Esophagus squamous epithelium (tissue), 5 donors: ENCODE results near the gene ZCCHC7. TPM values are rescaled to one million over a fixed set of nuclear protein-coding genes. Genes with fewer than 3 reads are reported as not detected.

Experiments
- DNase-seq: peaks from one replicate; lab custom pipeline; 2025; lab: John Stamatoyannopoulos, UW
- H3K27ac ChIP-seq, 4 donors: fragments of 200-600 bp; sonication (generic); one replicate each; pipeline ENCODE4 v1.5.1; 2016 to 2019; ENCODE audit warnings: mild to moderate bottlenecking in 1 of 4
- H3K27me3 ChIP-seq, 4 donors: fragments of 200-600 bp; sonication (generic); 1 replicate in 3 of 4; 2 replicates in 1 of 4; pipeline versions ENCODE4 v1.5.1 to v1.6.0; 2017 to 2021; ENCODE audit warnings: antibody characterized with exemption in 1 of 4
- H3K36me3 ChIP-seq, 3 donors: fragments of 200-600 bp; sonication (generic); one replicate each; pipeline ENCODE4 v1.5.1; 2016 to 2019
- H3K4me1 ChIP-seq, 3 donors: fragments of 200-600 bp; sonication (generic); one replicate each; pipeline ENCODE4 v1.5.1; 2017 to 2019
- H3K4me3 ChIP-seq, 4 donors: fragments of 200-600 bp; sonication (generic); 1 replicate in 3 of 4; 2 replicates in 1 of 4; pipeline ENCODE4 v1.5.1; 2016 to 2019; ENCODE audit warnings: mild to moderate bottlenecking in 2 of 4, moderate library complexity in 1 of 4
- H3K9me3 ChIP-seq, 3 donors: fragments of 200-600 bp; sonication (generic); one replicate each; pipeline ENCODE4 v1.5.1; 2016 to 2019
- CTCF ChIP-seq, 6 experiments: fragments of 450-650 bp in 4 of 6; fragments of 200-600 bp in 2 of 6; sonication (generic) in 2 of 6; IDR thresholded peaks; one replicate each; pipeline ENCODE4 v1.5.1; 2016 to 2019; ENCODE audit warnings: antibody characterized with exemption in 6 of 6, mild to moderate bottlenecking in 4 of 6, moderate library complexity in 4 of 6
- POLR2A ChIP-seq, 4 donors: fragments of 450-650 bp; IDR thresholded peaks; one replicate each; pipeline ENCODE4 v1.6.1; 2017; ENCODE audit warnings: antibody characterized with exemption in 4 of 4, mild to moderate bottlenecking in 4 of 4, moderate library complexity in 3 of 4
- WGBS, 2 donors: methylation state at CpG; one replicate each; pipeline ENCODE4 v1.1.5; 2018; 5-methylcytosine and 5-hydroxymethylcytosine counted together
- intact Hi-C: fragments of 100-400 bp; cut with DNase I; formaldehyde crosslinking; loops from one replicate; pipeline ENCODE4 v1.15.0; 2022
- total RNA-seq, 4 donors: library from RNA; depleted of rRNA; stranded (reverse); fragments of >200 nt; gene quantifications; one replicate each; pipeline ENCODE4 v1.1.0, GENCODE V29; 2016
- donor health status: DM: yes; HTN: yes; CAD: no.

Gene ZCCHC7
- total RNA-seq, 4 donors from 2014 or later: 6.1 to 21.6 (median 13.0) TPM

DNA sequence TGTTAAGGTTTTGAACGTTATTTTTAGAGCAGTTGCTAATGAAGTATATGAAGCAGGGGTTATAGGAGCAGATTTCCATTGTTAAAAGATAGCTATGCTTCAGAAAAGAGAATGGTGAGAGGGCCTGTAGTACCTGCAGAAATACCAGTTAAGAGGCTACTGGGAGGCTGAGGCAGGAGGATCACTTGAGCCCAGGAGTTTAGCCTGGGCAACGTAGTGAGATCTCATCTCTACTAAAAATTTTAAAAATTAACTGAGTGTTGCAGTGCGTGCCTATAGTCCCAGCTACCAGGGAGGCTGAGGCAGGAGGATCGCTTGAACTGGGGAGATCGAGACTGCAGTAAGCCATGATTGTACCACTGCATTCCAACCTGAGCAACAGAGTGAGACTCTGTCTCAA lies 148.8 kb downstream of the ZCCHC7 start:
- Histone ChIP-seq H3K4me1 (no peaks in the 10 kb centered on the region), H3K9me3 (peaks cover 0 to 4% (median 0%) of the 10 kb centered on the region in 3 donors), H3K27me3 (no peaks in the 10 kb centered on the region), H3K36me3 (no peaks in the 10 kb centered on the region), H3K4me3 (no peak overlapping the region), H3K27ac (no peak overlapping the region)
- DNase-seq: no peak
- WGBS, 2 donors: 94 to 97% methylated on average over 5 of the region's 5 CpGs
- intact Hi-C loops: no loop called here
- TF ChIP-seq CTCF (IDR thresholded peaks at IDR 0.05) (no peak), POLR2A (IDR thresholded peaks at IDR 0.05) (no peak)

GRCh38 chr9:37271679-37272078 lies 151.3 kb downstream of the ZCCHC7 start:
- Histone ChIP-seq H3K27me3 (no peaks in the 10 kb centered on the region), H3K27ac (no peak overlapping the region), H3K36me3 (no peaks in the 10 kb centered on the region), H3K4me3 (no peak overlapping the region), H3K9me3 (peaks cover 0 to 4% (median 0%) of the 10 kb centered on the region in 3 donors), H3K4me1 (no peaks in the 10 kb centered on the region)
- intact Hi-C loops: no loop called here
- WGBS, 2 donors: 81 to 86% methylated on average over 6 of the region's 6 CpGs
- TF ChIP-seq POLR2A (IDR thresholded peaks at IDR 0.05): no peak
- no peak for TF ChIP-seq CTCF (IDR thresholded peaks at IDR 0.05)
- DNase-seq: no peak

GRCh38 chr9:37273595-37273994 lies 153.2 kb downstream of the ZCCHC7 start:
- TF ChIP-seq POLR2A (IDR thresholded peaks at IDR 0.05) (no peak), CTCF (IDR thresholded peaks at IDR 0.05) (no peak)
- Histone ChIP-seq H3K36me3 (no peaks in the 10 kb centered on the region), H3K9me3 (peaks cover 0 to 4% (median 0%) of the 10 kb centered on the region in 3 donors), H3K4me1 (no peaks in the 10 kb centered on the region), H3K27ac (no peak overlapping the region), H3K27me3 (no peaks in the 10 kb centered on the region), H3K4me3 (no peak overlapping the region)
- DNase-seq: no peak
- intact Hi-C loops: no loop called here

- Histone ChIP-seq H3K27me3 (no peaks in the 10 kb centered on the region), H3K9me3 (no peaks in the 10 kb centered on the region), H3K4me3 (no peak overlapping the region), H3K27ac (no peak overlapping the region), H3K36me3 (no peaks in the 10 kb centered on the region), H3K4me1 (peaks cover 0 to 6% (median 0%) of the 10 kb centered on the region in 3 donors)
- 68 to 89% methylated on average over 2 of the region's 2 CpGs for WGBS, 2 donors
- TF ChIP-seq POLR2A (IDR thresholded peaks at IDR 0.05): no peak
- no peak for TF ChIP-seq CTCF (IDR thresholded peaks at IDR 0.05)
- intact Hi-C loops: no loop called here
- no peak for DNase-seq
Observed at GRCh38 chr9:37281541-37281940, 161.2 kb downstream of the ZCCHC7 start.

DNA sequence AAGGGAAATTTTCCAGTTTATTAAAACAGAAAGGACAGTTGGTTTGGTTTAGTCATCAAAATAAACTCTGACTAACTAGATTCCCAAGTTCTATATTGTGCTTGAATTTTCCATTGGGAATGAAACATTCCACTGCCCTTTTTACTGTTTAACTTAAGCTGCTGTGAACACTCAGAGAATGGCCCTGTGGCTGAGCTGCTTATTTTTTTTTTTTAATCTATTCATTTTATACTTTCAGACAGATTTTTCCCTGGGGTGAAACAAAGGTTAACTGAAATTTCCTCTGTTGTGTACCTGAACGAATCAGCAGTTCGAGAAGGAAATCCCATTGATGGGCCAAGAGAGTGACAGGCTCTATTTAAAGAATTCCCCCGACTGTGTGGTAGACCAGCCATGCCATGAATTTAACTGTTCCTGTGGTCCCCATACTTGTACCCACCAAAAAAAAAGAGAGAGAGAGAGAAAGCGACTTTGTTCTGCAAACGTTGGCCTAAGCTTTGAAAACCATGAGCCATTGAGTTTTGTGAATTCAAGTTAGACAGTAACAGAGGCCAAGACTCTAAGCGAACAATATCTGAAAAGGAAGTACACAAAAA lies 163.5 kb downstream of the ZCCHC7 start:
- peaks cover 0 to 6% (median 0%) of the 10 kb centered on the region in 3 donors for H3K4me1 ChIP-seq
- 50 to 55% methylated on average over 6 of the region's 6 CpGs for WGBS, 2 donors
- intact Hi-C loops: no loop called here
- H3K36me3 ChIP-seq: no peaks in the 10 kb centered on the region
- TF ChIP-seq POLR2A (IDR thresholded peaks at IDR 0.05): no peak
- TF ChIP-seq CTCF (IDR thresholded peaks at IDR 0.05): no peak
- no peaks in the 10 kb centered on the region for H3K27me3 ChIP-seq
- H3K4me3 ChIP-seq: no peak overlapping the region
- DNase-seq: no peak
- H3K27ac ChIP-seq: no peak overlapping the region
- no peaks in the 10 kb centered on the region for H3K9me3 ChIP-seq
